ENCODE results near the gene PRDM16.

PRDM16 gene

GRCh38 chr1:3430820-3431219 lies 361.8 kb downstream of the PRDM16 start:
- no peak for DNase-seq (ENCODE audit: low read depth)

GRCh38 chr1:3431266-3431665 lies 362.3 kb downstream of the PRDM16 start:
- DNase-seq (ENCODE audit: low read depth): no peak

GRCh38 chr1:3431686-3432085 lies 362.7 kb downstream of the PRDM16 start:
- no peak for DNase-seq (ENCODE audit: low read depth)

DNA sequence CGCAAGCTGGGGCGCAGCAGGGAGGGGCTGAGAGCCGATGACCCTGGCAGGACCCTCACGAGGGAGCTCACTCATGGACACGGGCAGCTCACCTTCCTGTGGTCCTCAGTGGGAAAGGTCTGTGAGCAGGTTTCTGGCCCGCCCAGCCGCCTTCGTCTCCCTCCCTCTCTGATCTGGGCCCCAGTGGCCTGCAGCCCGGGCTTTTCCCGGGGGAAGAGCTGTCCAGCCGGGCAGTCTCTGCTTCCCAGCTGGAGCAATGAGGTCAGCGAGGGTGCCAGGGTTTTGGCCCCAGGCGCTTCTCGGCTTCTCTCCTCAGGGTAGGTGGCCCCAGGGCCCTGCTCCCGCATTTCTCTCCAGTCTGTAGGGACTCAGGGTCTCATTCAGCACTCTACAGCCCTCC lies 363.3 kb downstream of the PRDM16 start:
- no peak for DNase-seq (ENCODE audit: low read depth)

DNA sequence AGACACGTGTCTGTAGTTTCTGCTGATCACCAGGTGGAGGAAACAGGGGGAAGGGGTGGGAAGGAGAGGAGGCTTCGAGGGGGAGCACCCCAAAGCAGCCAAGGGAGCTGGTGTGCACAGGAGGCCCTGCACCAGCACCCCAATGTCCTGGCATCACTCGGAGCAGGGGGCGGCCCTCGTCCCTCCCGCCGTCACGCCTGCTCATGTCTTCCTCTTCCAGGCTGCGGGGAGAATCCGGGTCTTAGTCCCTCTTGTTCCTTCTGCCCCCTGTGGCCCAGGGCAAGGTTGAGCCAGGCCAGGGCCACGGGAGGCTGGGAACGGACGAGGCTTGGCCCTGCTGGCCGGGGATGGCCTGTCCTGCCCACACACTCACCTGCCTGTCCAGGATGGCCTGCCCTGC lies 364.1 kb downstream of the PRDM16 start:
- DNase-seq (ENCODE audit: low read depth): no peak

DNA sequence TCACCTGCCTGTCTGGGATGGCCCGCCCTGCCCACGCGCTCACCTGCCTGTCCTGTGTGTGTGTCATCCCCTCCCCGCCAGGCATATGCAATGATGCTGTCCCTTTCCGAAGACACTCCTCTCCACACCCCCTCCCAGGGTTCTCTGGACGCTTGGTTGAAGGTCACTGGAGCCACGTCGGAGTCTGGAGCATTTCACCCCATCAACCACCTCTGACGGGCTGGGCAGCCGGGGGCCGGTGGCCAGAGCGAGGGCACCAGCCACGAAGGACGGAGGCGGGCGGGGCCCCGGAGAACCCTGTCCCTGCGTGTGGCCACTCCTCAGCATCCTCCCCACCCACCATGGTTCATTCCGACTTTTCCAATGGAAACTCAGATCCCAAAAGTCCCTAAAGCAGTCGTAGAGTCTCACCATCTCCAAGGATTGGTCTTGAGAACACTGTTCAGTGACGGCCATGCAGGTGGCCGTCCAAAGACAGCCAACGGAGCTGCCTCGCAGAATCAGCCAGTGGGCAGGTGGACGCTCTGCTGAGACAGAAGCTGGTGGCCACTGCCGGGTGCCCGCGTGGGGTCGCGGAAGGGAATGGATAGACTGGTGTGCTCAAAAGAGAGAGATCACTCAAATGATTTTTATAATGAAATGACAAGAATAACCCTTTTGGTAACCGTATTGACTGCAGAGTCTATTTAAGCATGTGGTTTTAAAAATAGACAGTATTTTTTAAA lies 364.8 kb downstream of the PRDM16 start:
- DNase-seq (ENCODE audit: low read depth): no peak

DNA sequence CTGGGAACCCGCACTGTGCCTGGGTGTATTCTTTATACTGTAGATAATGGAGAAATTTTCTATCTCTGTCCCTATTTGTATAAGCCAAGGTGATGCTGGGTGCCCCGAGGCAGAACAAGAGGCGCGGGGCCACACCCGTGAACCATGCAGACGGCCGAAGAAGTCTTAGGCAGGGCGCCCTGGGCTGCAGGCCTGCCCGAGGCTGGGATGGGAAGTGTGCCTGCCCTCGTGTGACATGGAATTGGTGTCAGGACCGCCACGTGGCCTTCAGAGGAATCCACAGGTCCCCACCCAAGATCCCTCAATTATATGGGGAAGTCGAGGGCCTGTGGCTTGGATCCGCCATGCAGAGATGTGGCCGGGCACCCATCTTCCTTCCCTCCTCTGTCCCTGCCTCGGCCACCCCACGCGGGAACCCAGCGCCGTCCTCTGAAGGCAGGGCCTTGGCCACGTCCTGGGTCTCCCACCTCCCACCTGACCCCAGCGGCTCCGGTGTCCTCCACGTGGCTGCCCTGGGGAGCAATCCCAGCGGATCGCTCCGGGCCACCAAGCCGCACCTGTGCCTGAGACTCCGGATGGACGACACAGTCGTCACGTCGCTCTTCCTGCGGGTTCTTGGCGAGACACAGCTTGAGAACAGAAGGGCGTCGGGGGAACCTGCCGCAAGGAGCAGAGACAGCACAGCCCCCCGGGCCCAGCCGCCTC lies 365.6 kb downstream of the PRDM16 start:
- DNase-seq (ENCODE audit: low read depth): no peak

GRCh38 chr1:3435666-3436065 lies 366.7 kb downstream of the PRDM16 start:
- DNase-seq (ENCODE audit: low read depth): no peak

DNA sequence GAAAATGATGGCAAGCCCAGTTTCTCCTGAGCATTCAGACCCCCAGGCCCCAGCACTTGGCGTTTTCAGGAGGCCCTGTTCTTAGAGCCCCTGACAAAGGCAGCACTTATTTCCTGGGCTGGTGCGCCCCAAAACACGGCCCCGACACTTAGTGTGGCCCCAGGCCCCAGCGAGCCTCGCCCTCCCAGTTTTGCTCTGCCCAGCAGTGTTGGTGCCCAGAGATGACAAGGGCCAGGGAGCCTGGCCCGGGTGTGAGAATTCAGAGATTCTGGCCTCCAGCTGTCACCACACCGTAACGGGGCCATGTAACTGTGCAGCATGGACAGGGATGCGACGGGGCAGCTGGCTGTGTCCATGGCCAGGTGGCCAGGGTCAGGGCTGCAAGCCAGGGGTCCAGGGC lies 367.4 kb downstream of the PRDM16 start:
- no peak for DNase-seq (ENCODE audit: low read depth)

- DNase-seq (ENCODE audit: low read depth): no peak
Measured at GRCh38 chr1:3436901-3437300, 367.9 kb downstream of the PRDM16 start.

DNA sequence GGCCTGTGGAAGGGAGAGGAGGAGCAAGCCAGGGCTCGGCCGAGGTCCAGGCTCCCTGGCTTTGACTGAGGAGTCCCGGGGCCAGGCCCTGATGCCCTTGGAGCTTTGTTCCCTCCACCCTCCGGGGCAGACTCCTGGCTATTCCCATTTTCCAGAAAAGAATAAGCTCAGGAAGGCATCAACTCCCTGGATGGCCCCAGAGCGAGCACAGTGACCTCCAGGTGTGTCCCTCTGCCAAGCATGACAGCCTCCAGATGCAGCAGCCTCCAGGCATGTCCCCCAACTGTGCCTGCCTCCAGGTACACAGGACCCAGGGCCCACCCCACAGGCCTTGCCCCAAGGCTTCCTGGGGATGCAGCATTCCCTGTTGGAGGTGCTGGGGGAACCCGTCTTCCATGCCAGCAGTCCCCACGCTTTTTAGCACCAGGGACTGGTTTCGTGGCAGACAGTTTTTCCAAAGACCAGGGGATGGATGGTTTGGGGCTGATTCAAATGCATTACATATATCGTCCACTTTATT lies 369.7 kb downstream of the PRDM16 start:
- no peak for DNase-seq (ENCODE audit: low read depth)

GRCh38 chr1:3439346-3440299 lies 370.6 kb downstream of the PRDM16 start:
- no peak for DNase-seq (ENCODE audit: low read depth)

DNA sequence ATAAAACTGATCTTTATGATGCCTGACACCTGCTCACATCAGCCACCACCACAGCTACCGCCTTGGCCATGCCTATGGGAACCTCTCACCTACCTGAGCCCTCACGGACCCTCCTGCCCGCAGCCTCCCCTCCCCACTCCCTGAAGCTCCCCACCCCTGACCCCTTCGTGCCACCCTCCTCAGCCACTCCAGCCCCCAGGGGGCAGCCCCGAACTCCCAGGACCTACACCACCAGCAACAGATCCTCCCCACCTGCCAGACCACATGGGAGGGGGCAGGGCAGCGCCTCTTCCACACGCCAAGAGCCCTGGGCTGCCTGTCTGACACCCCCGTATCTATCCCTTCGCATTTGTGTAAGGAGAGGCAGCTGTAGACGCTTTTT lies 371.3 kb downstream of the PRDM16 start:
- DNase-seq (ENCODE audit: low read depth): no peak

DNA sequence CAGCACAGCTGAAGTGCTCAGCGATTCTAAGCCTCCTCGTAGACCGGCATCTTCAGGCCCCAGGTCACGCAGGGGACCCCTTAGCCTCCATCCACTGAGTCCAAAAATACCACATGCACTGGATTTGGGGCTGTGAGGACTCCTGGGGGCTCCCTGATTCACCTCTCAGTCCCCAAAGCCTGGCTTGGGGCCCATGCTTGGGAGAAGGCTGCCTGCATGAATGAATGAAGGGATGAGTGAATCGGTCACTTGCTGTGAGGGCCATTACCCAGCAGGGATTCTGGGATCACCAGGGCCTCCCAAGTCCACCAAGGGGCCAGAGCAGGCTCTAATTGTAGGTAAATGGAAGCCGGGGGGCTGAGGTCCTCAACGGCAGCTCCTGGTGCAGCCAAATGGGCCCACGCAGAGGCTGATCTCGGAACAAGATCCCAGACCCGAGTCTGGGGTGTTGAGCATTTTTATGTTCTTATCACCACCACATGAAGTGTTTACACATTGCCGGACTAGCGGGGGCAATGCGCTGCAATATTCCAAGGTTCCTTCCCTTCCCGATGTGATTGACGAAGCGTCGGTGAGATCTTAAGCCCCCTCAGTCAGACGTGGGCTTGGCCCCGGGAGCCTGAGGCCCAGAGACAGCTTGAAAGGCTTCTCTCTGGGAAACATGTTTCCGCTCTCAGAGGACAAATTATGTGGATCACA lies 371.9 kb downstream of the PRDM16 start:
- no peak for DNase-seq (ENCODE audit: low read depth)

- no peak for DNase-seq (ENCODE audit: low read depth)
Measured at GRCh38 chr1:3441410-3441847, 372.4 kb downstream of the PRDM16 start.

- no peak for DNase-seq (ENCODE audit: low read depth)
Measured at GRCh38 chr1:3441880-3442279, 372.9 kb downstream of the PRDM16 start.

DNA sequence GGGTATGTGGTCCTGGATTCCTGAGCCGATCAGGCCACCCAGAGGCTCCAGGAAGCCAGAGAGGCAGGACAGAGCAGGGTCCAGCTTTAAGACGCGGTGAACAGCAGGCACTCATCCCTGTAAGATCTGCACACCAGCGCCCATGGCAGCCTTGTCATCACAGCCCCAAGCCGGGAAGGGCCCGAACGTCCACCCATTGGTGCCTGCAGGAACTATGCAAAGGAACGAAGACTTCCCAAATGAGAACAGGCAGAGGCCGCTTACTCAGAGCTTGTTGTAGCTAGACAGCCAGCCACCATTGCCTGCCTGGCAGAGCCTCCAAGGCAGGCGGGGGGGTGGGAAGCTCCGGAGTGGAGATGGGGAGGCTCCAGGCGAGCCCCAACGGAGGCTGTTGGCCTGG lies 373.3 kb downstream of the PRDM16 start:
- DNase-seq (ENCODE audit: low read depth): no peak

GRCh38 chr1:3442901-3443300 lies 373.9 kb downstream of the PRDM16 start:
- DNase-seq (ENCODE audit: low read depth): no peak

- DNase-seq (ENCODE audit: low read depth): no peak
Measured at GRCh38 chr1:3443807-3444206, 374.8 kb downstream of the PRDM16 start.

DNA sequence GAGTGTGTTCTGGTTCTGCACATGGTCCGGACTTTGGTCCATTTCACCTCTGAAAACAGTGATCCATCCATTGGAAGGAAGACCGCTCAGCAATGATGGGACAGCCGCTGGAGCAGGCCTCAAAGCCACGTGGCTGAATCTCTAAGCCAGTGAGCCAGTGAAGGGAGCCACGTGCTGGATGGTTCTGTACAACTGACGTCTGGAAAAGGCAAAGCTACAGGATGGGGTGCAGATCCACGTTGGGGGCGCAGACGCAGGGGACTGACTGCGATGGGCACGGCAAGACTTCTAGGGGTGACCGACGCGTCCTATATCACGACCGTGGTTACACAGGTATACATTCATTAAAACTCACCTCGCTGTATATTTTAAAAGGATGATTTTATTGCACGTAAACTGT lies 375.3 kb downstream of the PRDM16 start:
- DNase-seq (ENCODE audit: low read depth): no peak

DNA sequence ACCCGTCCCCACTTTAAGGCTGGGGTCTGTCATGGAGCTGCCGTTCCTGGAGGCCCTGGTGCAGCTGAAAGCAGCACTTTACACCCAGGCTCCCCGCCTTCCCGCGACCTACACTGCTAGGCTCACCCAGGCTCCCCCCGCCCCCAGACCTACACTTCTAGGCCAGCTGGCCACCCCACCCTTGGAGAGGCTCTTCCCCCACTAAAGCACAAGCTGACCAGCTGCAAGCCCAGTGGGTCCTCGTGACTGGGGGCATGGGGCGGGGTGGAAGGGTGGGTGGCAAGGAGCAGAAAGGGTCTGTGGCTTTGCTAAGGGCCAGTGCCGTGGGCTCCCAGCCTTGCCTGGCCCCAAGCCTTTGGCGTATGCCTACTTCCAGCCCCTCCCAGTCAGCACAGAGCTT lies 375.7 kb downstream of the PRDM16 start:
- DNase-seq (ENCODE audit: low read depth): no peak
